ENCODE results near the gene GRK4. TPM values are rescaled to one million over a fixed set of nuclear protein-coding genes. Genes with fewer than 3 reads are reported as not detected.
"Not testable (repeated sequence)": the region's sequence is repeated elsewhere in the genome, so short reads cannot be mapped to it uniquely, and the experiment has no call there.

The GRK4 gene
- total RNA-seq, 2 experiments from 2014 or later = 2.4 to 3.4 TPM

GRCh38 chr4:2964706-2965258 is 1.4 kb downstream of the GRK4 start:
- no peaks in the 10 kb centered on the region for H3K9me3 Mint-ChIP-seq
- DNase-seq (no peak), ATAC-seq (ENCODE audit: low read depth) (no peak)
- peaks cover 3% of the 10 kb centered on the region for H3K27me3 Mint-ChIP-seq
- POLR2A ChIA-PET = no interaction called here
- peaks cover 4% of the 10 kb centered on the region for H3K36me3 Mint-ChIP-seq
- peak overlapping the region; percentile 87 for H3K4me3 Mint-ChIP-seq
- H3K27ac Mint-ChIP-seq = no peak overlapping the region
- H3K4me1 Mint-ChIP-seq = peaks cover 21% of the 10 kb centered on the region

- H3K27ac Mint-ChIP-seq = no peak overlapping the region
- POLR2A ChIA-PET = no interaction called here
- H3K27me3 Mint-ChIP-seq = peaks cover 3% of the 10 kb centered on the region
- no peaks in the 10 kb centered on the region for H3K9me3 Mint-ChIP-seq
- H3K36me3 Mint-ChIP-seq = peaks cover 4% of the 10 kb centered on the region
- H3K4me3 Mint-ChIP-seq = peak overlapping the region; percentile 32
- ATAC-seq (ENCODE audit: low read depth) = no peak
- no peak for DNase-seq
- H3K4me1 Mint-ChIP-seq = peaks cover 17% of the 10 kb centered on the region
Observed at GRCh38 chr4:2965262-2965661, 1.9 kb downstream of the GRK4 start.

- peaks cover 3% of the 10 kb centered on the region for H3K27me3 Mint-ChIP-seq
- peaks cover 4% of the 10 kb centered on the region for H3K4me1 Mint-ChIP-seq
- H3K9me3 Mint-ChIP-seq = no peaks in the 10 kb centered on the region
- DNase-seq (no peak), ATAC-seq (ENCODE audit: low read depth) (no peak)
- no peak overlapping the region for H3K4me3 Mint-ChIP-seq
- H3K36me3 Mint-ChIP-seq = peaks cover 4% of the 10 kb centered on the region
- POLR2A ChIA-PET = no interaction called here
- no peak overlapping the region for H3K27ac Mint-ChIP-seq
Observed at GRCh38 chr4:2968381-2968780, 5.0 kb downstream of the GRK4 start.

GRCh38 chr4:2971275-2971674 is 7.9 kb downstream of the GRK4 start:
- no peak overlapping the region for H3K27ac Mint-ChIP-seq
- POLR2A ChIA-PET = no interaction called here
- DNase-seq = no peak
- no peaks in the 10 kb centered on the region for H3K36me3 Mint-ChIP-seq
- H3K9me3 Mint-ChIP-seq = no peaks in the 10 kb centered on the region
- no peak overlapping the region for H3K4me3 Mint-ChIP-seq
- no peaks in the 10 kb centered on the region for H3K4me1 Mint-ChIP-seq
- H3K27me3 Mint-ChIP-seq = no peaks in the 10 kb centered on the region
- ATAC-seq (ENCODE audit: low read depth) = no peak

- H3K4me1 Mint-ChIP-seq = no peaks in the 10 kb centered on the region
- POLR2A ChIA-PET = interaction anchor here (0.8 to 1.2 kb wide), 2 partner anchors 14 to 61 kb away, joined by 3 to 4 read pairs; partner anchors contain the start of genes GRK4 and NOP14
Observed at GRCh38 chr4:2977211-2978088, 14.1 kb downstream of the GRK4 start.

GRCh38 chr4:2981256-2981819 is 18.0 kb downstream of the GRK4 start:
- peaks cover 7% of the 10 kb centered on the region for H3K9me3 Mint-ChIP-seq
- DNase-seq (no peak), ATAC-seq (ENCODE audit: low read depth) (no peak)
- no peaks in the 10 kb centered on the region for H3K4me1 Mint-ChIP-seq
- peaks cover 13% of the 10 kb centered on the region for H3K27me3 Mint-ChIP-seq
- H3K4me3 Mint-ChIP-seq = no peak overlapping the region
- H3K27ac Mint-ChIP-seq = no peak overlapping the region
- POLR2A ChIA-PET = no interaction called here
- no peaks in the 10 kb centered on the region for H3K36me3 Mint-ChIP-seq

More at GRCh38 chr4:2977211-2978088, 14.1 kb downstream of the GRK4 start:
- peaks cover 3% of the 10 kb centered on the region for H3K27me3 Mint-ChIP-seq
- no peak overlapping the region for H3K27ac Mint-ChIP-seq
- ATAC-seq (ENCODE audit: low read depth) (no peak), DNase-seq (no peak)
- peaks cover 3% of the 10 kb centered on the region for H3K9me3 Mint-ChIP-seq
- H3K4me3 Mint-ChIP-seq = no peak overlapping the region
- no peaks in the 10 kb centered on the region for H3K36me3 Mint-ChIP-seq

GRCh38 chr4:2982012-2982411 is 18.6 kb downstream of the GRK4 start:
- DNase-seq = no peak
- H3K36me3 Mint-ChIP-seq = no peaks in the 10 kb centered on the region
- H3K4me1 Mint-ChIP-seq = no peaks in the 10 kb centered on the region
- no peak overlapping the region for H3K27ac Mint-ChIP-seq
- H3K9me3 Mint-ChIP-seq = peaks cover 7% of the 10 kb centered on the region
- peaks cover 13% of the 10 kb centered on the region for H3K27me3 Mint-ChIP-seq
- POLR2A ChIA-PET = no interaction called here
- no peak overlapping the region for H3K4me3 Mint-ChIP-seq
- no peak for ATAC-seq (ENCODE audit: low read depth)

- ATAC-seq (ENCODE audit: low read depth); DNase-seq; POLR2A ChIA-PET; H3K27ac Mint-ChIP-seq; H3K4me3 Mint-ChIP-seq; H3K4me1 Mint-ChIP-seq; H3K9me3 Mint-ChIP-seq; H3K36me3 Mint-ChIP-seq: not testable (repeated sequence)
- peaks cover 20% of the 10 kb centered on the region for H3K27me3 Mint-ChIP-seq
Observed at GRCh38 chr4:2983715-2984114, 20.3 kb downstream of the GRK4 start.

- DNase-seq = no peak
- Mint-ChIP-seq H3K9me3 (no peaks in the 10 kb centered on the region), H3K36me3 (no peaks in the 10 kb centered on the region), H3K27me3 (peaks cover 11% of the 10 kb centered on the region), H3K27ac (no peak overlapping the region), H3K4me1 (no peaks in the 10 kb centered on the region), H3K4me3 (no peak overlapping the region)
- no peak for ATAC-seq (ENCODE audit: low read depth)
- POLR2A ChIA-PET = no interaction called here
Observed at GRCh38 chr4:2991243-2991642, 27.9 kb downstream of the GRK4 start.

GRCh38 chr4:2994917-2995316 is 31.5 kb downstream of the GRK4 start:
- Mint-ChIP-seq H3K27me3 (peaks cover 23% of the 10 kb centered on the region), H3K9me3 (no peaks in the 10 kb centered on the region), H3K4me3 (no peak overlapping the region), H3K27ac (no peak overlapping the region), H3K4me1 (no peaks in the 10 kb centered on the region), H3K36me3 (no peaks in the 10 kb centered on the region)
- no peak for ATAC-seq (ENCODE audit: low read depth)
- DNase-seq = no peak
- POLR2A ChIA-PET = no interaction called here

GRCh38 chr4:2995546-2996265 is 32.3 kb downstream of the GRK4 start:
- Mint-ChIP-seq H3K27ac (no peak overlapping the region), H3K36me3 (no peaks in the 10 kb centered on the region), H3K4me3 (no peak overlapping the region), H3K27me3 (peaks cover 29% of the 10 kb centered on the region), H3K4me1 (no peaks in the 10 kb centered on the region), H3K9me3 (no peaks in the 10 kb centered on the region)
- ATAC-seq (ENCODE audit: low read depth) = no peak
- no peak for DNase-seq
- POLR2A ChIA-PET = no interaction called here

- H3K27me3 Mint-ChIP-seq = peaks cover 31% of the 10 kb centered on the region
- H3K4me1 Mint-ChIP-seq = no peaks in the 10 kb centered on the region
- ATAC-seq (ENCODE audit: low read depth) (no peak), DNase-seq (no peak)
- H3K4me3 Mint-ChIP-seq = no peak overlapping the region
- POLR2A ChIA-PET = no interaction called here
- H3K9me3 Mint-ChIP-seq = no peaks in the 10 kb centered on the region
- no peaks in the 10 kb centered on the region for H3K36me3 Mint-ChIP-seq
- H3K27ac Mint-ChIP-seq = no peak overlapping the region
Observed at GRCh38 chr4:2996415-2996814, 33.0 kb downstream of the GRK4 start.

GRCh38 chr4:3007724-3008123 is 44.4 kb downstream of the GRK4 start:
- POLR2A ChIA-PET = no interaction called here
- DNase-seq (no peak), ATAC-seq (ENCODE audit: low read depth) (no peak)
- Mint-ChIP-seq H3K4me1 (no peaks in the 10 kb centered on the region), H3K27me3 (no peaks in the 10 kb centered on the region), H3K9me3 (no peaks in the 10 kb centered on the region), H3K27ac (no peak overlapping the region), H3K4me3 (no peak overlapping the region), H3K36me3 (no peaks in the 10 kb centered on the region)

Measured in activated naive CD8-positive, alpha-beta T cell treated with anti-CD3 and anti-CD28 coated beads, Interleukin-2, amount 10 ng/mL, durations not matched to agents 7 days and 5 days (primary cell).